Ishikawa (cell line): Measurements from ENCODE around the gene BTBD2.

ENCODE experiments used
- CEBPB ChIP-seq: IDR thresholded peaks from 2 replicates; pipeline ENCODE4 v1.6.1; 2012
- CREB1 ChIP-seq: IDR thresholded peaks from 2 replicates; pipeline ENCODE4 v1.6.1; 2012; ENCODE audit warnings: low read depth
- FOXM1 ChIP-seq: IDR thresholded peaks from 2 replicates; pipeline ENCODE4 v1.6.1; 2012; ENCODE audit warnings: low read depth, borderline replicate concordance
- NFIC ChIP-seq: IDR thresholded peaks from 2 replicates; pipeline ENCODE4 v1.6.1; 2012
- RAD21 ChIP-seq: IDR thresholded peaks from 2 replicates; pipeline ENCODE4 v1.6.1; 2012; ENCODE audit warnings: low read depth
- TAF1 ChIP-seq: IDR thresholded peaks from 2 replicates; pipeline ENCODE4 v1.6.1; 2012; ENCODE audit warnings: low read depth, mild to moderate bottlenecking
- TEAD4 ChIP-seq: IDR thresholded peaks from 2 replicates; pipeline ENCODE4 v1.6.1; 2012
- YY1 ChIP-seq: IDR thresholded peaks from 2 replicates; pipeline ENCODE4 v1.6.1; 2012; ENCODE audit warnings: low read depth
- ZBTB7A ChIP-seq: IDR thresholded peaks from 2 replicates; pipeline ENCODE4 v1.6.1; 2012; ENCODE audit warnings: low read depth
- TF ChIP-seq, protein P1 (sequence below): IDR thresholded peaks from 2 replicates; pipeline ENCODE4 v1.6.1; 2012; ENCODE audit warnings: low read depth, mild to moderate bottlenecking

GRCh38 chr19:2039959-2040646, 24.6 kb upstream of the BTBD2 start:
- TF ChIP-seq ZBTB7A (no peak), CREB1 (no peak), CEBPB (no peak), NFIC (no peak), YY1 (no peak), TEAD4 (no peak), FOXM1 (no peak), TAF1 (no peak), RAD21 (no peak)
- TF ChIP-seq, protein P1, sequence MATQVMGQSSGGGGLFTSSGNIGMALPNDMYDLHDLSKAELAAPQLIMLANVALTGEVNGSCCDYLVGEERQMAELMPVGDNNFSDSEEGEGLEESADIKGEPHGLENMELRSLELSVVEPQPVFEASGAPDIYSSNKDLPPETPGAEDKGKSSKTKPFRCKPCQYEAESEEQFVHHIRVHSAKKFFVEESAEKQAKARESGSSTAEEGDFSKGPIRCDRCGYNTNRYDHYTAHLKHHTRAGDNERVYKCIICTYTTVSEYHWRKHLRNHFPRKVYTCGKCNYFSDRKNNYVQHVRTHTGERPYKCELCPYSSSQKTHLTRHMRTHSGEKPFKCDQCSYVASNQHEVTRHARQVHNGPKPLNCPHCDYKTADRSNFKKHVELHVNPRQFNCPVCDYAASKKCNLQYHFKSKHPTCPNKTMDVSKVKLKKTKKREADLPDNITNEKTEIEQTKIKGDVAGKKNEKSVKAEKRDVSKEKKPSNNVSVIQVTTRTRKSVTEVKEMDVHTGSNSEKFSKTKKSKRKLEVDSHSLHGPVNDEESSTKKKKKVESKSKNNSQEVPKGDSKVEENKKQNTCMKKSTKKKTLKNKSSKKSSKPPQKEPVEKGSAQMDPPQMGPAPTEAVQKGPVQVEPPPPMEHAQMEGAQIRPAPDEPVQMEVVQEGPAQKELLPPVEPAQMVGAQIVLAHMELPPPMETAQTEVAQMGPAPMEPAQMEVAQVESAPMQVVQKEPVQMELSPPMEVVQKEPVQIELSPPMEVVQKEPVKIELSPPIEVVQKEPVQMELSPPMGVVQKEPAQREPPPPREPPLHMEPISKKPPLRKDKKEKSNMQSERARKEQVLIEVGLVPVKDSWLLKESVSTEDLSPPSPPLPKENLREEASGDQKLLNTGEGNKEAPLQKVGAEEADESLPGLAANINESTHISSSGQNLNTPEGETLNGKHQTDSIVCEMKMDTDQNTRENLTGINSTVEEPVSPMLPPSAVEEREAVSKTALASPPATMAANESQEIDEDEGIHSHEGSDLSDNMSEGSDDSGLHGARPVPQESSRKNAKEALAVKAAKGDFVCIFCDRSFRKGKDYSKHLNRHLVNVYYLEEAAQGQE, result no peak
